Keratinocyte (primary cell): Measurements from ENCODE around the gene TRAF2. TPM values are rescaled to one million over a fixed set of nuclear protein-coding genes. Genes with fewer than 3 reads are reported as not detected.

Source experiments
- DNase-seq: peaks from one replicate; pipeline ENCODE4 v3.0.0-alpha.2; 2011; ENCODE audit warnings: low read depth, missing footprints, low spot score
- FAIRE-seq: peaks from 2 replicates; lab custom pipeline; 2011; peaks lifted over from hg19 to GRCh38; lab: Jason Lieb, UNC
- H2AFZ ChIP-seq: 2 replicates; pipeline ENCODE4 v1.6.0; 2012; ENCODE audit warnings: low read length, control low read depth, inconsistent platforms; ENCODE audit not compliant: control insufficient read depth
- H3K27ac ChIP-seq: 2 replicates; pipeline ENCODE4 v1.5.1; 2011; ENCODE audit warnings: low read length; ENCODE audit not compliant: control insufficient read depth, insufficient read depth
- H3K27me3 ChIP-seq: 3 replicates; pipeline ENCODE4 v1.6.0; 2011; ENCODE audit warnings: low read length; ENCODE audit not compliant: control insufficient read depth, insufficient read depth; ENCODE audit errors: extremely low read depth
- H3K36me3 ChIP-seq, 2 experiments: 2 replicates in 1 of 2; 3 replicates in 1 of 2; pipeline ENCODE4 v1.5.1; 2011; ENCODE audit warnings: low read length in 2 of 2, mild to moderate bottlenecking in 1 of 2; ENCODE audit not compliant: control insufficient read depth in 2 of 2, insufficient read depth in 2 of 2; ENCODE audit errors: extremely low read depth in 1 of 2
- H3K4me1 ChIP-seq: 3 replicates; pipeline ENCODE4 v1.5.1; 2011; ENCODE audit warnings: low read length; ENCODE audit not compliant: control insufficient read depth, insufficient read depth; ENCODE audit errors: extremely low read depth
- H3K4me2 ChIP-seq: 3 replicates; pipeline ENCODE4 v1.6.0; 2011; ENCODE audit warnings: low read depth, low read length; ENCODE audit not compliant: control insufficient read depth, insufficient read depth; ENCODE audit errors: extremely low read depth
- H3K4me3 ChIP-seq, 3 experiments: fragments of 200-600 bp in 1 of 3; sonication (generic) in 1 of 3; 2 replicates in 2 of 3; 3 replicates in 1 of 3; pipeline ENCODE4 v1.5.1; 2011 to 2016; ENCODE audit warnings: low read length in 3 of 3, mild to moderate bottlenecking in 3 of 3, control low read depth in 2 of 3, inconsistent platforms in 1 of 3, low read depth in 1 of 3, mixed read lengths in 1 of 3, mixed run types in 1 of 3, moderate library complexity in 1 of 3; ENCODE audit not compliant: control insufficient read depth in 2 of 3, insufficient read depth in 2 of 3; ENCODE audit errors: extremely low read depth in 1 of 3
- H3K79me2 ChIP-seq: 2 replicates; pipeline ENCODE4 v1.6.0; 2012; ENCODE audit warnings: low read length; ENCODE audit not compliant: control insufficient read depth, insufficient read depth
- H3K9ac ChIP-seq: 3 replicates; pipeline ENCODE4 v1.6.0; 2011; ENCODE audit warnings: low read length; ENCODE audit not compliant: control insufficient read depth, insufficient read depth; ENCODE audit errors: extremely low read depth
- H3K9me1 ChIP-seq: 3 replicates; pipeline ENCODE4 v1.6.0; 2011; ENCODE audit warnings: low read length; ENCODE audit not compliant: control insufficient read depth, insufficient read depth; ENCODE audit errors: extremely low read depth
- H3K9me3 ChIP-seq: 2 replicates; pipeline ENCODE4 v1.5.1; 2012; ENCODE audit warnings: low read depth, low read length; ENCODE audit not compliant: control insufficient read depth
- H4K20me1 ChIP-seq: 3 replicates; pipeline ENCODE4 v1.6.0; 2011; ENCODE audit warnings: low read length; ENCODE audit not compliant: control insufficient read depth, insufficient read depth; ENCODE audit errors: extremely low read depth
- EZH2 ChIP-seq: IDR thresholded peaks from one replicate; pipeline ENCODE4 v1.6.1; 2012; ENCODE audit warnings: inconsistent platforms, mild to moderate bottlenecking, low read length, moderate library complexity
- dilution Hi-C: fragments of 300-500 bp; cut with MboI; formaldehyde crosslinking; loops from one replicate; pipeline ENCODE4 v1.7.0; 2020; ENCODE audit warnings: low sequenced_read_pairs; ENCODE audit not compliant: extremely low pct_ligation_motif_present
- polyA plus RNA-seq, 5 experiments: library from polyadenylated mRNA; depleted of rRNA in 3 of 5; stranded (reverse) in 3 of 5; stranded (forward) in 1 of 5; unstranded in 1 of 5; fragments of >200 nt; gene quantifications; 1 replicate in 1 of 5; 2 replicates in 3 of 5; 3 replicates in 1 of 5; pipeline versions ENCODE4 v1.2.1 to v1.2.3, GENCODE V29; 2011 to 2012; ENCODE audit warnings: missing spikeins in 2 of 5, low read depth in 1 of 5, low replicate concordance in 1 of 5
- TF ChIP-seq, protein P1 (sequence below), 3 experiments: IDR thresholded peaks in 1 of 3; conservative IDR thresholded peaks in 1 of 3; optimal IDR thresholded peaks in 1 of 3; 2 replicates in 2 of 3; 3 replicates in 1 of 3; pipeline versions ENCODE3 to v1.5.1; 2011; ENCODE audit warnings: low read length in 3 of 3, mild to moderate bottlenecking in 3 of 3, moderate library complexity in 2 of 3, control low read depth in 1 of 3, inconsistent platforms in 1 of 3; ENCODE audit not compliant: insufficient read depth in 2 of 3; ENCODE audit errors: extremely low read depth in 1 of 3

The TRAF2 gene
- polyA plus RNA-seq, 1 donor (not counting 4 experiments of a cell fraction or from before 2014, with no cell fraction given): 9.9 TPM

- no peak overlapping the region for H3K4me3 ChIP-seq
- H2AFZ ChIP-seq: no peak overlapping the region
- H3K79me2 ChIP-seq: peaks cover 9% of the 10 kb centered on the region
- no peak overlapping the region for H3K27ac ChIP-seq
- FAIRE-seq (no peak), DNase-seq (no peak)
- TF ChIP-seq, protein P1, sequence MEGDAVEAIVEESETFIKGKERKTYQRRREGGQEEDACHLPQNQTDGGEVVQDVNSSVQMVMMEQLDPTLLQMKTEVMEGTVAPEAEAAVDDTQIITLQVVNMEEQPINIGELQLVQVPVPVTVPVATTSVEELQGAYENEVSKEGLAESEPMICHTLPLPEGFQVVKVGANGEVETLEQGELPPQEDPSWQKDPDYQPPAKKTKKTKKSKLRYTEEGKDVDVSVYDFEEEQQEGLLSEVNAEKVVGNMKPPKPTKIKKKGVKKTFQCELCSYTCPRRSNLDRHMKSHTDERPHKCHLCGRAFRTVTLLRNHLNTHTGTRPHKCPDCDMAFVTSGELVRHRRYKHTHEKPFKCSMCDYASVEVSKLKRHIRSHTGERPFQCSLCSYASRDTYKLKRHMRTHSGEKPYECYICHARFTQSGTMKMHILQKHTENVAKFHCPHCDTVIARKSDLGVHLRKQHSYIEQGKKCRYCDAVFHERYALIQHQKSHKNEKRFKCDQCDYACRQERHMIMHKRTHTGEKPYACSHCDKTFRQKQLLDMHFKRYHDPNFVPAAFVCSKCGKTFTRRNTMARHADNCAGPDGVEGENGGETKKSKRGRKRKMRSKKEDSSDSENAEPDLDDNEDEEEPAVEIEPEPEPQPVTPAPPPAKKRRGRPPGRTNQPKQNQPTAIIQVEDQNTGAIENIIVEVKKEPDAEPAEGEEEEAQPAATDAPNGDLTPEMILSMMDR (optimal IDR thresholded peaks at IDR 0.05 in 1 of 3, IDR thresholded peaks at IDR 0.05 in 1 of 3, conservative IDR thresholded peaks at IDR 0.05 in 1 of 3; ENCODE audit: extremely low read depth in 1 of 3, insufficient read depth in 2 of 3, low read length in 3 of 3): no peak
- TF ChIP-seq EZH2: no peak
- H4K20me1 ChIP-seq: no peaks in the 10 kb centered on the region
- H3K9ac ChIP-seq: no peak overlapping the region
- H3K36me3 ChIP-seq: peaks cover 28 to 51% of the 10 kb centered on the region in 2 experiments
- no peaks in the 10 kb centered on the region for H3K9me1 ChIP-seq
- H3K9me3 ChIP-seq: no peaks in the 10 kb centered on the region
- dilution Hi-C loops: no loop called here
- no peaks in the 10 kb centered on the region for H3K27me3 ChIP-seq
- no peak overlapping the region for H3K4me2 ChIP-seq
- no peaks in the 10 kb centered on the region for H3K4me1 ChIP-seq
Measured at GRCh38 chr9:136920069-136920468, 33.8 kb downstream of the TRAF2 start.

DNA sequence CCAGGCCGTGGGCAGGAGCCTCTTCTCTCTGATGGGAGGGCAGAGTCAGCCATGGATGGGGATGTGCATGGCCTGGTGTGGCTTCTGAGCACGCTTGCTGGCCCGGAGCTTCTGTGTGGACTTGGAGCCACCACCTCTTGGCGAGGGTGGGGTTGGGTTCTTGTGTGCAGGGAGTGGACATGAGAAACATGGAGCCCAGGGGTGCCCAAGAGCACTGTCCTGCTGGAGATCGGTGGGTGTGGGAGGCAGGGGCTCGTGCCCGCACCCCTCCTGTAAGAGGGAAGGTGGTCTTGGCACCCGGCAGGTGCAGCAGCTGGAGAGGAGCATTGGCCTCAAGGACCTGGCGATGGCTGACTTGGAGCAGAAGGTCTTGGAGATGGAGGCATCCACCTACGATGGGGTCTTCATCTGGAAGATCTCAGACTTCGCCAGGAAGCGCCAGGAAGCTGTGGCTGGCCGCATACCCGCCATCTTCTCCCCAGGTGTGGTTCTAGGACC, 34.5 kb downstream of the TRAF2 start:
- dilution Hi-C loops: no loop called here
- H3K27me3 ChIP-seq: no peaks in the 10 kb centered on the region
- H3K4me2 ChIP-seq: no peak overlapping the region
- no peak overlapping the region for H2AFZ ChIP-seq
- H3K27ac ChIP-seq: no peak overlapping the region
- H3K9me1 ChIP-seq: no peaks in the 10 kb centered on the region
- FAIRE-seq: no peak
- DNase-seq: no peak
- no peak overlapping the region for H3K4me3 ChIP-seq
- H3K9me3 ChIP-seq: no peaks in the 10 kb centered on the region
- H3K9ac ChIP-seq: no peak overlapping the region
- TF ChIP-seq, protein P1 (optimal IDR thresholded peaks at IDR 0.05 in 1 of 3, IDR thresholded peaks at IDR 0.05 in 1 of 3, conservative IDR thresholded peaks at IDR 0.05 in 1 of 3; ENCODE audit: extremely low read depth in 1 of 3, insufficient read depth in 2 of 3, low read length in 3 of 3): no peak
- TF ChIP-seq EZH2: no peak
- peaks cover 26 to 52% of the 10 kb centered on the region in 2 experiments for H3K36me3 ChIP-seq
- no peaks in the 10 kb centered on the region for H4K20me1 ChIP-seq
- no peaks in the 10 kb centered on the region for H3K4me1 ChIP-seq
- H3K79me2 ChIP-seq: peaks cover 9% of the 10 kb centered on the region
